ENCODE results near the gene HSD17B14. TPM values are rescaled to one million over a fixed set of nuclear protein-coding genes. Genes with fewer than 3 reads are reported as not detected.
"Not testable (repeated sequence)": the region's sequence is repeated elsewhere in the genome, so short reads cannot be mapped to it uniquely, and the experiment has no call there.

The HSD17B14 gene
- not detected in 2 replicates for total RNA-seq (2014; rRNA removed; shearing (Covaris generic))

GRCh38 chr19:48836089-48837017 is at the start of gene HSD17B14:
Gene HSD17B14, minus strand, starts transcription at chr19:48836491. Its CDS starts 80 bp downstream, at chr19:48836411.
- no peak for DNase-seq (ENCODE audit: low spot score)

GRCh38 chr19:48883726-48884125 is 47.4 kb upstream of the HSD17B14 start:
- DNase-seq (ENCODE audit: low spot score) = no peak

GRCh38 chr19:48881741-48882657 is 45.7 kb upstream of the HSD17B14 start:
- DNase-seq (ENCODE audit: low spot score) = peak; percentile 54

GRCh38 chr19:48879696-48880095 is 43.4 kb upstream of the HSD17B14 start:
- not testable (repeated sequence) for DNase-seq (ENCODE audit: low spot score)

GRCh38 chr19:48879025-48879637 is 42.8 kb upstream of the HSD17B14 start:
- DNase-seq (ENCODE audit: low spot score) = no peak

GRCh38 chr19:48878196-48879024 is 42.1 kb upstream of the HSD17B14 start:
- peak; percentile 61 for DNase-seq (ENCODE audit: low spot score)

GRCh38 chr19:48877855-48878195 is 41.5 kb upstream of the HSD17B14 start:
- peak; percentile 50 for DNase-seq (ENCODE audit: low spot score)

DNA sequence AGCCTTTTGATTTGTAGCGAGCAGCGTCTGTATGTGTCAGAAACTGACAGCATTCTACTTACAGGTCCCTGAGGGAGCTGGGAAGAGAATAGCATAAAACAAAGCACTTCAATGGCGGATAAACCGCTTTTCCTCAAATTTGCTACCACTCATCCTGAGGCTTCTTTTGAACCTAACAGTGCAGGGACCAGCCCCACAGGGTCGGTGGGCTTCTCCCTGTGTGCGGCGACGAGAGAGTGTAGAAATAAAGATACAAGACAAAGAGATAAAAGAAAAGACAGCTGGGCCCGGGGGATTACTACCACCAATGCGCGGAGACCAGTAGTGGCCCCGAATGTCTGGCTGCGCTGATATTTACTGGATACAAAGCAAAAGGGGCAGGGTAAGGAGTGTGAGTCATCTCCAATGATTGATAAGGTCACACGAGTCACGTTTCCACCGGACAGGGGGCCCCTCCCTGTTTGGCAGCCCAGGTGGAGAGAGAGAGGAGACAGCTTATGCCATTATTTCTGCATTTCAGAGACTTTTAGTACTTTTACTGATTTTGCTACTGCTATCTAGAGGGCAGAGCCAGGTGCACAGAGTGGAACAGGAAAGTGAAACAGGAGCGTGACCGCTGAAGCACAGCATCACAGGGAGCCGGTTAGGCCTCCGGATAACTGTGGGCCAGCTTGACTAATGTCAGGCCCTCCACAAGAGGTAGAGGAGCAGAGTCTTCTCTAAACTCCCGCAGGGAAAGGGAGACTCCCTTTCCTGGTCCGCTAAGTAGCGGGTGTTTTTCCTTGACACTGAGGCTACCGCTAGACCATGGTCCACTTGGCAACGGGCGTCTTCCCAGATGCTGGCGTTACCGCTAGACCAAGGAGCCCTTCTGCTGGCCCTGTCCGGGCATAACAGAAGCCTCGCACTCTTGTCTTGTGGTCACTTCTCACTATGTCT is 40.0 kb upstream of the HSD17B14 start:
- not testable (repeated sequence) for DNase-seq (ENCODE audit: low spot score)

GRCh38 chr19:48874303-48875135 is 38.2 kb upstream of the HSD17B14 start:
- DNase-seq (ENCODE audit: low spot score) = peak; percentile 61

GRCh38 chr19:48873476-48874302 is 37.4 kb upstream of the HSD17B14 start:
- no peak for DNase-seq (ENCODE audit: low spot score)

DNA sequence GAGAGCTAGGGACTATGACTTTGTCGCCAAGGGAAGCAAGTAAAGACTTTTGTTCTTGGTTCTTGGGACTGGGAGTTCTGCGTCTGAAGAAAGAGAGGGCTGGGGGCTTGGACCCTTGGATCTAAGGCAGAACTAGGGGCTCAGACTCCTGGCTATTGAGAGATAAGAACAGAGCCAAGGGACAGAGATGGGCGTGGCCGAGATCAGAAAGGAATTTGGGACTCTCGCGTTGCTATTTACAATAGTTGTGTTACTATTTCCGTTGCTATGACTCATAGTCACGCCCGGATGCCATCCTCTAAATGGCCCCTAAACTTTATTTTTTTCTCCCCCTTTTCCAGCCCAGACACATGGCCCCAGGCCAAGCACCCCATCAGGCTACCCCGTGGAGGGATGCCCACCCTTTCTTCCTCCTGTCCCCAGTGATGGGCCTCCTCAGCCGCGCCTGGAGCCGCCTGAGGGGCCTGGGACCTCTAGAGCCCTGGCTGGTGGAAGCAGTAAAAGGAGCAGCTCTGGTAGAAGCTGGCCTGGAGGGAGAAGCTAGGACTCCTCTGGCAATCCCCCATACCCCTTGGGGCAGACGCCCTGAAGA is 36.7 kb upstream of the HSD17B14 start:
- DNase-seq (ENCODE audit: low spot score) = peak; percentile 100

DNA sequence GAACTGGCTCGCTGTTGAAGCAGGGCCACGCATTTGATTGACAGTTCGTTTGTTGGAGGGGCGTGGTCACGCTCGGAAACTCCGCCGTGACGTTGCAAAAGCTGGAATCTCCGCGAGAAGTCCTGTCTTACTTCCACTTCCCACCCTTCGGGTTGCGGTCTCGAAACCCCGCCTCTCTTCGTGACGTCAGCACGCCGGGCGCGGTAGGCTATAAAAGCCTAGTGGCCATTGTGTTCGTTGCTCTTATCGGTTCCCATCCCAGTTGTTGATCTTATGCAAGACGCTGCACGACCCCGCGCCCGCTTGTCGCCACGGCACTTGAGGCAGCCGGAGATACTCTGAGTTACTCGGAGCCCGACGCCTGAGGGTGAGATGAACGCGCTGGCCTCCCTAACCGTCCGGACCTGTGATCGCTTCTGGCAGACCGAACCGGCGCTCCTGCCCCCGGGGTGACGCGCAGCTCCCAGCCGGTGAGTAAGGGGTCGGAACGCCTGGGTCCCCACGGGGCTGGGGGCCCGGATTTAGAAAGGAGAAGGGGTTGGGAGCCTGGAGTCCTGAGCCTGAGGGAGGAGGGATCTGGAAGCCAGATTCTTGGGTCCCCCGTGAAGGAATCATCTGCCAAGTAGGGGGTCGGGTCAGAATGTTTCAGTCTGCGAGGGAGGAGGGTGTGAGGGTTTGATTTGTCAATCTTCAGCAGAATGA is 36.0 kb upstream of the HSD17B14 start, which contains the start of gene PPP1R15A:
TSS of gene PPP1R15A (plus strand) at position 240 of the 702 bp plus-strand sequence. CDS start 813 bp downstream, outside the sequence.
- DNase-seq (ENCODE audit: low spot score) = peak; percentile 100

DNA sequence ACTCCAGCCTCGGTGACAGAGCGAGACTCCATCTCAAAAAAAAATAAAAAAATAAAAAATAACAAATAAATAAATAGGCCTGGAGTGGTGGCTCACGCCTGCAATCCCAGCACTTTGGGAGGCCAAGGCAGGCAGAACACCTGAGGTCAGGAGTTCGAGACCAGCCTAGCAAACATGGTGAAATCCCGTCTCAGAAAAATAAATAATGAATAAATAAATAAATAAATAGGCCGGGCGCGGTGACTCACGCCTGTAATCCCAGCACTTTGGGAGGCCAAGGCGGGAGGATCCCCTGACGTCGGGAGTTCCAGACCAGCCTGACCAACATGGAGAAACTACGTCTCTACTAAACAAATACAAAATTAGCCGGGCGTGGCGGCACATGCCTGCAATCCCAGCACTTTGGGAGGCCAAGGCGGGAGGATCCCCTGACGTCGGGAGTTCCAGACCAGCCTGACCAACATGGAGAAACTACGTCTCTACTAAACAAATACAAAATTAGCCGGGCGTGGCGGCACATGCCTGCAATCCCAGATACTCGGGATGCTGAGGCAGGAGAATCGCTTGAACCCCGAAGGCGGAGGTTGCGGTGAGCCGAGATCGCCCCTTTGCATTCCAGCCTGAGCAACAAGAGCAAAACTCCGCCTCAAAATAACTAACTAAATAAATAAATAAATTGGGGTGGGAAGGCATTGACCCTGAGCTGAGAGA is 35.3 kb upstream of the HSD17B14 start:
- DNase-seq (ENCODE audit: low spot score) = not testable (repeated sequence)

GRCh38 chr19:48870048-48870447 is 33.8 kb upstream of the HSD17B14 start:
- DNase-seq (ENCODE audit: low spot score) = no peak

DNA sequence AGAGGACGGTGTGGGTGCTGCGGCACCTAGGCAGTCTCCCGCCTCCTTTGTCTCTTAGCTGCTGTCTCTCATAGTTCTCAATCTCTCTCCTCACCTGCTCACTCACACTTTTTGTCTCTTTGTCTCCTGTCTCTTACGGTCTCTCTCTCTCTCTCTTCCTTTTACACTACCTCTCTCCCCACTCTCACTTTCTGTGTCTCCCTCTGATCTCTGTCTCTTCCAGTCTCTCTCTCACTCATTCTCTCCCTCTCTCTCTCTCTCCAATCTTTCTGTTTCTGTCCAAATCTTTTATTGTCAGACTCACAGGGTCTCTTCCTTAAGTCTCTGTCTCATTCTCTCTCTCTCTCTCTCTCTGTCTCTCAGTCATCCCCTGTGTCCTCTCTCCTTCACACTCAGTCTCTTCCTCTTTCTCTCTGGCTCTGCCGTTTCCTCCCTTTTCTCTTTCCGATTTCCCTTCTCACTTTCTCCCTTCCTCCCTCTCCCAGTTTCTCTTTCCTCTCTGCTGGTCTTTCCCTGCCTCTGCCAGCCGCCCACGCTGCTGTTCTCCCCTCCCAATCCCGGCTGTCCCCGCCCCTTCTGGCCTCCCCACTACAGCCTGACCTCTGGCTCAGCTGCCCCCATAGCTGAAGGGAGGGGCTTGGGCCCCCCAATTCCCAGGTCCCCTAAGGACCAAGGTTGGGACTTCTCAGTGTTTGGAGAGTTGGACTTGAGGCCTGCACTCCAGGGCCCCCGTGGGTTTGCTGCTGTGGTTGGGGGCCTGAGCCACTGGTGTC is 32.0 kb upstream of the HSD17B14 start, which contains the start of gene PLEKHA4:
TSS of gene PLEKHA4 (minus strand) at position 504 of the 773 bp plus-strand sequence. CDS start 997 bp downstream, outside the sequence.
- peak; percentile 32 for DNase-seq (ENCODE audit: low spot score)

Data from HT-29 (cell line).